Activated CD4-positive, alpha-beta T cell treated with anti-CD3 and anti-CD28 coated beads, Interleukin-2, amount 50 U/mL, for 16 hours (primary cell): ENCODE measurements around the gene CAMK2D.
"Not testable (repeated sequence)": the region's sequence is repeated elsewhere in the genome, so short reads cannot be mapped to it uniquely, and the experiment has no call there.

Experiments
- DNase-seq: peaks from one replicate; pipeline ENCODE4 v3.0.0-alpha.2; 2020

CAMK2D gene

GRCh38 chr4:113727802-113728201 lies 33.7 kb downstream of the CAMK2D start:
- DNase-seq: no peak

GRCh38 chr4:113725963-113726362 lies 35.6 kb downstream of the CAMK2D start:
- DNase-seq: no peak

GRCh38 chr4:113718252-113718651 lies 43.3 kb downstream of the CAMK2D start:
- DNase-seq: no peak

- no peak for DNase-seq
Measured at GRCh38 chr4:113711883-113712662, 49.5 kb downstream of the CAMK2D start.

- no peak for DNase-seq
Measured at GRCh38 chr4:113708250-113708649, 53.3 kb downstream of the CAMK2D start.

GRCh38 chr4:113707048-113707447 lies 54.5 kb downstream of the CAMK2D start:
- DNase-seq: no peak

GRCh38 chr4:113705097-113705496 lies 56.4 kb downstream of the CAMK2D start:
- DNase-seq: not testable (repeated sequence)

GRCh38 chr4:113702596-113702995 lies 58.9 kb downstream of the CAMK2D start:
- not testable (repeated sequence) for DNase-seq

- DNase-seq: no peak
Measured at GRCh38 chr4:113701169-113701568, 60.4 kb downstream of the CAMK2D start.

GRCh38 chr4:113700602-113701150 lies 60.9 kb downstream of the CAMK2D start:
- DNase-seq: no peak

- DNase-seq: no peak
Measured at GRCh38 chr4:113699772-113700171, 61.8 kb downstream of the CAMK2D start.

GRCh38 chr4:113697429-113697828 lies 64.1 kb downstream of the CAMK2D start:
- no peak for DNase-seq

- no peak for DNase-seq
Measured at GRCh38 chr4:113695328-113696169, 66.0 kb downstream of the CAMK2D start.

- DNase-seq: no peak
Measured at GRCh38 chr4:113694008-113694407, 67.5 kb downstream of the CAMK2D start.

- DNase-seq: no peak
Measured at GRCh38 chr4:113692809-113693411, 68.6 kb downstream of the CAMK2D start.

GRCh38 chr4:113691676-113692075 lies 69.9 kb downstream of the CAMK2D start:
- no peak for DNase-seq

- DNase-seq: no peak
Measured at GRCh38 chr4:113689394-113689793, 72.1 kb downstream of the CAMK2D start.

GRCh38 chr4:113687067-113687718 lies 74.3 kb downstream of the CAMK2D start:
- peak; percentile 45 for DNase-seq

GRCh38 chr4:113685157-113685556 lies 76.4 kb downstream of the CAMK2D start:
- not testable (repeated sequence) for DNase-seq

- peak; percentile 86 for DNase-seq
Measured at GRCh38 chr4:113684534-113685091, 76.9 kb downstream of the CAMK2D start.

GRCh38 chr4:113682730-113683537 lies 78.6 kb downstream of the CAMK2D start:
- DNase-seq: peak; percentile 94
